ENCODE results near the gene ANKH.

The ANKH gene

DNA sequence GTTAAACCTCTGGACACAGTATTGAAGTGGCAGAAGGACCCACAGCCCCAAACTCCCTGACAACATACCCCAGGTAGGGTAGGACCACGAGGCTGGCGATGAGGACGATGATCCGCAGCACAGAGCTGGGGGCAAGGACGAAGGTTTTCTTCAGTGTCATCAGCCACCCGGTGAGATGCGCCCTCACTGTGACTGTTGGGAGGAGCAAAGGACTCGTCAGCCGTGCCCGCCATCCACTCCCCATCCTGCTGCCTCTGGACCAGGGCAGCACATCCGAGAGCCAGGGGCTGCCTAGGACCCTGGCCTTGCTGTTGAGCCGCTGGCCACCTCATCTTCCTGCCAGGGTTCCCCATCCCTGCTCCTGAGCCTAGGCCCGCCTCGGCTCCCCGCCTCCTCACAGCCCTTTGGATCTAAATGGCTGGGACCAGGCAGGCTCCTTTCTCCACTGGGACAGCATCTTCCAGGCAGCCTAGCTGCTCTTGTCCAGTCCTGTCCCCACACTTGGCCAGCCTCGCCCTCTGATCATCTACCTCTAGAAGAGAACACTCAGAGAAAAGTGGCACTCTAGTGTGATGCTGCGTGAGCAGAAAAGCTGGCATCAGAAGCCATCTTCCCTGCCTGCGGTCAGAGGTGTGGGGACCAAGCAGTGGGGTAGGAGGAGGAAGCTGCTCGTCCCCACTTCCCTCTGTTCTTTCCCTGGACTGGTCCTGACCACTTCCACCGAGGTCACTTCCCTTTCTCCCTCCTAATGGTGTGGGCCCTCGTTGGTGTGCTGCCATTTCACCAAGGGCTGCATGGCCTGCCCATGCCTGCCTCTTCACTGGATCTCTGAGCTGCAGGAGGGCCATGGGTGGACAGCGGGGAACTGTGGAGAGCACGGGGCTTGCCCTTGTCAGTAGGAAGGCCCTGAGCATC lies 157.8 kb downstream of the ANKH start:
- DNase-seq (ENCODE audit: low read depth), result no peak

DNA sequence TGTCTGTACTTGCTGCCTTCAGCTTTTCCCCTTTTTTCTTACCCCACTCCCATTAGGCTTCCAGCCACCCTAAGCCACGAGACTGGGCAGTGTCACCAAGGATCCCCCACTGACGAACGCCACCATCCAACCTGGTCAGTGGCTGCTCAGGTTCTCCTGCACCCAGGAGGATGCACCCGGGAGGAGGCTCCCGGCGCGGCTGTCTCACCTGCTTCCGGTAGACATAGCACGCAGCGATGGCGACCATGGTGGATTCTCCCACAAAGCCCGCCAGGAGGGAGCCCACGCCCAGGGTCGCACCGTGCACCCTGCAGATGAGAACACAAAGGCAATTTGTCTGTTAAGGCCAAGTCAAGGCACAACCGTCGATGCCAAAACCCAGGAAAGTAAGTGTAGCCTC lies 158.9 kb downstream of the ANKH start:
- no peak for DNase-seq (ENCODE audit: low read depth)

DNA sequence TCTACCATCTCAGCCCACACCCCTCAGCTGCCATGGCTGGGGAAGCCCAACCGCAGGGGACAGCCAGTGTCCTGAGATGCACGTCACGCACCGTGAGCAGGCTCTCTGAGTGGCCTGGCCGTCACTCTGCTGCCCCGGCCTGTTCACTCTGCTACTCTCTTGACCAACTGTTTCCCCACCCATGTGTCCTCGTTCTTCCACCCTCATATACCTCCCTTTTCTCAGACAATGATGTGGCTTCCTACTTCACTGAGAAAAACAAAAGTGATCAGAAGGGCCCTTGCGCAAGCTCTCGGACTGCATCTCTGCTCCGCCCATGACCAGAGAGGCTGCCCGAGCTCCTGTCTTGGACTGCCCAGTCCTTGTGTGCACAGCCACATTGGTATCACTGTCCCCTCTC lies 159.4 kb downstream of the ANKH start:
- no peak for DNase-seq (ENCODE audit: low read depth)

DNA sequence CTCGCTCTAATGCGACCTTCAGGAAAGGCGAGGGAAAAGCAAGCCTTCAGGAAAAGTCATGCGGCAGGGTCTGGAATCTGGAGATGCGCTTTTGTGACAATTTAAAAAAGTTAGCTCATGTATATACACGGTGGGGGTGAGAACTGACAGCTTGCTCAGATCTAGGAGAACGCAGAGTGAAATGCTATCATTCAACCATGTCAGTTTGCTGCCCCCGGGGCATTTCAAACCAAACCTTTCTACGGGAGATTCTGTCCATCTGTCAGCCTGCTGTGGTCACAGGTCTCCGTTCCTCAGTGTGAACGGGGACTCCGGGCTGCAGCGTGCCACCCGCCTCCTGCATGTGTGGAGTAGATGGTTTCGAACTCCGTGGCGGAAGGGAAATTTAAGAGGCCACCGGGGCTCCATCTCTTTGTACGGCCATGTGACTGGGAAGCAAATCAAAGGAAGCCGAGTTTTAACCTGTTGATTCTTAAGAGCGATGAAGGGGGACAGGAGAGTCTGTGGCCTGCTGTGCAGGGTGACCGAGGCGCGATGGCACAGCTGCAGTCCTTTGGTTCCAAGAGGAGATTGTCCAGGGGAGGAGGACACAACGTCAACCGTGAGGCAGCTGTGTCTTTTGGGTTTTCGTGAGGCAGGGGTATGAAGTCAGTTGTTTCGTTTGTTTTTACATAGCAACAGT lies 161.1 kb downstream of the ANKH start:
- DNase-seq (ENCODE audit: low read depth), result no peak

DNA sequence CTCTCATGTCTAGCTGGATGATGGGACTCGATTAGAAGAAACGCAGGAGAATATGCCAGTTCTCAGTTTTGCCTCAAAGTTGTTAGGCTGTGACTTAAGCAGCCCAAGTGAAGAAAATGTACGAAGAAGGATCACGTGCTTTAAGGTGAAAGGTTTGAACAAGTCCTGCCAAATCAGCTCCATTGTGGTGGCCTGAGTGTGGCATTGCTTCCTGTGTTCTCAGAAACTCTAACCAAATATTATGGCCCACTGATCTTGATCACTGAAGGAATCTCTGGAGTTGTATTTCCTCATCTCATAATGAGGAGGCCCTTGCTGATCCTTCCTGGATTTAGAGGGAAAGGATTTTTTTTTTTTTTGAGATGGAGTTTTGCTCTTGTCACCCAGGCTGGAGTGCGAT lies 163.0 kb downstream of the ANKH start:
- no peak for DNase-seq (ENCODE audit: low read depth)

DNA sequence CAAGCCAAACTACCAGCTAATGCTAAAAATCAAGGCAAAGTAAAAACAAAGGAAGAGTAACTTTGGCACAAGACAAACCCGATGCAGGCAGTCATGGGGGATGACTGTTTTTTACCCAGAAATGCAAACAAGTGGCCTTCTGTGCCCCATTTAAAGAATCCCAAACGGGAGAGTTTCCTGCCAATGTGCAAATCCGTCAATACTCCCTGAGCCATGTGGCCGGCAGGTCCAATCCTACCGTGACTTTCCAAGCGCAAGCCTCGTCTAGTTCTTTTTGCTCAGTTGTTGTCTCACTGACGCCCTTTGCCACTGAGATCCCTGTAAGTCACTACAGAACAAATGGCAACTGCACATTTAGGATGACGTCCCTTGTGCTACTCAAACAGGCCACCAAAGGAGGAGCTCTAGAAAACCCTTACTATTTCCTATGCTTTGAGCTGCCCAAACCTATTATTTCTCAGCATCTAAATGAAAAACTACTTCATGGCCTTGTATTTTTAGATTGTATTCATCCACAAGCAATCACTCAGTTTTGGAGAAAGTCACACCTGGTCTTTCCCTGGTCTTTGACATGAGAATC lies 163.7 kb downstream of the ANKH start:
- no peak for DNase-seq (ENCODE audit: low read depth)

DNA sequence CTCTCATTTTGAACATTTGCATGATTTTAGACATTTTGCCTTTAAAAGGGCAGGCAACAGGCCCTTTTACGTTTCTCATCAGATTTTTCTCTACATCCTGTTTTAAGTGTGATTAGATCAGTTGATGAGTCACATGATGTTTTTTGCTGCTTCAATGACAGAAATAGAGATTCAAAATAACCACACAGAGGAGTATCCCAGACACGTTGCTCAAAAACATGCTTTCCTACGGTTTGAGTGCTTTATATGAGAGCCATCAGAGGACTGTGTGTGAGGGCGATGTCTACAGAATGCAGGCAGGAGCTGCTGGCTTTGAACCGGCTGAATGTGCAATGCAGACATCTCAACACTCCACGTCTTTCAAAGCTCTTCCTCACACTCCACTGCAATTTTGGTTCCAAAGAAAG lies 165.0 kb downstream of the ANKH start:
- DNase-seq (ENCODE audit: low read depth), result peak; percentile 43

DNA sequence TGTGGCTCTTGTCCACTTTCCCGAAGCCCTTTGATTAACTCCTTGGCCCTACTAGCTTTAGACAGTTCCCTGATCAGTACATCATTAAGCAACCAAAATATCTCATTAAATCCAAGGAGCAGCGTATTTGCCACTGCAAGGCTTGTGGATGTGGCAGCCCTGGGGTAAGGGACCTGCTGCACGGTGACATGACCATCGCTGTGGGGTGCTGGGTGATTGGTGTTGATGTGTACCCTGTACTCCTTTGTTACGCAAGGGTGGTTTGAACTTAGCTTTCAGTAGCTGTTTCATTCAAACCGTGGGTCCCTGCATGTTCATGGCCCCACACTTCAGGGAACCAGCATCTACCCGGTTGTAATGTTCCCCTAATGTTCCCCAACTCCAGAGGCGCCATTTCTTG lies 166.0 kb downstream of the ANKH start:
- DNase-seq (ENCODE audit: low read depth), result no peak

DNA sequence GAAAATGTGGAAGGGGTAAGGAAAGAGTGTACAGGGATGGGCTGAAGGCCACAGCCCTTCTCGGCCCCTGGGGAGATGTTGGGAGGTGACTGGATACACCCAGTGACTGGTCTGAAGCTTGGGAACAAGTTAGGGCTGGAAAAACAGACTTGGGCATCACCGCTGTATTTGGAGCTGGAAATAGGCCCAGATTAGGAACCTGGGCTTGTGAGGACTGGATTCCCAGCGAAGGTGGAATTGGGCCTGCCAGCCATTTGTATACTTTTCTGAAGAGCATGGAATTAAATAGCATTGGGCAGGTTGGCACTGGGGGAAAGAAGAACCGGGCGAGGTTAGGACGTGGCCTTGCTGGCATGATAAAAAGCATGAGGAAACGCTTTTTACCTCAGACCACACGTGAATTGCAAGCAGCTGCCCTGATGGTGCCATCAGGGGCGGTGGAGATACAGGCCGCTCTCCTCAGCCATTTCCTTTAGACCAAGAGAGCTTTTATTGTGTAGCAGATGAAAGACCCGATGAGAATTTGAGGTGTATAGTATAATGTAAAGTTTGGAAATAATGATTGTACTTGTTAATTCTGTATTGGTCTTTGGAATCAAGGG lies 169.2 kb downstream of the ANKH start:
- DNase-seq (ENCODE audit: low read depth), result no peak

DNA sequence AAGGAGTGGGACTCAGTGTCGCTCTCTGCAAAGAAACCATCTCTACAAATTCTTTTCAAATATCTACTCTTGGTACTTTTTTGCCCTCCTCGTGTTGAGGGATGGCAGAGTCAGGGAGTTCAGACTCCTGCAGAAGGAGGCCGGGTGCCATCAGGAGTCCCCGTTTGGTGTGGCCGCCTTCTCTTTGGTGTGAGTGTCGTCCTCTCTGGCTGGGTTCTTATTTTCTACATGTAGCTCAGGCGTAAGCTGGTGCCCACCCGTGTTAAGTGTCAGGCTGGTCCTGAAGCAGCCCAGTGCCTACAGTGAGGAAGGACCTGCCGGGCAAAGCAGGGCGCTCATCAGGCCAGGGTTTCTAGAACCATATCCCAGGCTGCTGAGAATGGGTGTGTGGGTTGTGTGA lies 170.0 kb downstream of the ANKH start:
- DNase-seq (ENCODE audit: low read depth), result no peak

DNA sequence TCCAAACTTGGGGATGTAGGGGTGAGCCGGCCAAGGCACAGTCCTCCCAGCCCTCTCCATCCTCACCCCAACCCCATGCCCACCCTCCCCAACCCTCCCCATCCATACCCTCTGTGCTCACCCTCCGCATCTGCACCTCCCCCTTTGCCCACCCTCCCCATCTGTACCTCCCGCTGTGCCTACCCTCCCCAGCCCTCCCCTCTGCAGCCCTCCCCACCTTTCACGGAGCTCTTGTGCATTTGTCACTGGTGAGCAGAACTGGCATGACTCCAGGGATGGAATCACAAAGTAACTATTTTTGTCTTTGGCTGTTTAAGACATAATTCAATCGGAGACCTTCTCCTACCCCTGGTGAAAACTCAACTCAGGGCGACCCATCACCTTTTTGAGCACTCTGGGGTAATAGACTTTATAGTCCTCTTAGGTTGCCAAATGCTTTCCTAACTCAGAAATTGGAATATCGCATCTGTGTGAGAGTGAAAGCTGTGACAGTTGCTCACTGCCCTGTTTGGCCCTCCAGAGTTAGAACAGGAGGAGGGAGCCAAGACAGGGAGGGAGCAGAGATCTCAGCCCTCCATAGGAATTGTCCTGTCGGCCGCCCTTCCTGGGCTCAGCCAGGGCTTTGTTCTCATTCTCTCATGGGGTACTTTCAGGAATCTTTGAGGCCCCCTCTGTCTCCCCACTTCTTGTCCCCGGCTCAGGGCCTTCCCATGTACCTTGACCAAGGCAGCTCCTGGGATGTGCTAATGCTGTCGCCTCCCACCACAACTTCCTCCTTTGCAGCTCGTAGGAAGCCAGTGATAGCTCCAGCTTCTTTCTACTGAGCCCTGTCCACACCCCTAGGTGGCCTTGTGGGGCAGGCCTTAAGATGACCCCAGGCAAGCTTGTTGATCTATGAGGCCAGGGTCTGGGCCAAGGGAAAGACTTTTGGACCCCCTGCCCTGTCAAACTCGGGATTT lies 170.8 kb downstream of the ANKH start:
- DNase-seq (ENCODE audit: low read depth), result no peak

DNA sequence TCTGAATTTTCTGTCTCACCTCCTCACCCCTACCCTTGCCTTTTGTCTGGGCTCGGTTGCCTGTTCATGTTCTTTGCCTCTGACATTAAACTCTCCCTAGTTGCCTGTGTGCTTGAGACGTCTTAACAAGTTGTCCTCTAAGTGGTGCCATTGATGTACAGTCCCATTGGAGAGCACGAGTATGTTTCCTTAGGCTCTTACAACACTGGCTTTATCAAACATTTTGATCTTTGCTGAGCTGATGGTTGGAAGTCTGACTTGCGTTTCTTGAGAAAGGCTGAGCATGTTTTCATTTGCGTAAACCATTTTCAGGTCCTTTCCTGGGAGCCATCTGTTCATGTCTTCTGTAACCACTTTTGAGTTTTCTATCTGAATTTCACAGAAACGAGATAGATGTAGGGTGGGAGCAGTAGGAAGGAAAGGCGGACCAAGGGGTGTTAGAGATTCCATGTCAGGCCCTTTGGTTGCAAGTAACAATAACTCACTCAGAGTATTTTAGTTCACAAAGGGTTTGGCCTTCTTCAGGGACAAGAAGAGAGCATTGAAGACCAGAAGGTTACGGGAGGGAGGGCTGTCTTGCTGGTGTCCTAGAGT lies 171.7 kb downstream of the ANKH start:
- no peak for DNase-seq (ENCODE audit: low read depth)

DNA sequence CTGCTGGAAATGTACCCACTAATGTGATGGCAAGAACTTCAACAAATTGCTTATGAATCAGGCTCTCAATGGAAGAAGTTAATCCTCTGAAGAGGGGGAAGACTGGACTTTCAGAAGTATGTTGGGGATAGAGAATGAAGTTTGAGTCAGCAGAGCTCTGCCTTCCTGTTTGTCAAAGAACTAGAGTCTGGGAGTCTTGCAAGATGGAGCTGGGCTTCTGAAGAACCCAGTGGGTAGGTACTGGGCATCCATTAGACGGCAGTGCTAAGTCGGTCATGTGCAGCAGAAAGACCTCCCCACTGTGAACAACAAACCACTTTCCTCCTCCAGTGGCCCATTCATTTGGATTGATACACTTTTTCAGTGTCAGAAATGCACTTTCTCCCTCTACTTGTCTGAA lies 172.4 kb downstream of the ANKH start:
- no peak for DNase-seq (ENCODE audit: low read depth)

DNA sequence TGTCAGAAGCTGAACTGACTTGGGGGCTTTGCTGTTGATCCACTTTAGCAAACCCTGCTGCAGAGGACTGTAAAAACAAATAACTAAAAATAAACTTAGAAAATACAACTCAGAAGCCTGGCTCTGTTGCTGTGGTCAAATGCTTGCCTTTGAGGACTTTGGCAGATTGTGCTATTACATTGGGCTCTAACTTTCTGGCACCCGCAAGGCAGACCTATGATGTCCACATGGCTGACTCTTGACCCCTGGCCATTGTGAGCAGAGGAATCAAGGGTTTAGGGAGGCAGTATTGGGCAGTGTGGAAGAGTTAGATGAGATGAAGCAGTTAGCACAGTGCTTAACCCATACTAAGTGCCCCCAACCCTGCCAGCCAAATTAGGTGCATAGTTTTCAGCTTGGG lies 173.1 kb downstream of the ANKH start:
- no peak for DNase-seq (ENCODE audit: low read depth)

DNA sequence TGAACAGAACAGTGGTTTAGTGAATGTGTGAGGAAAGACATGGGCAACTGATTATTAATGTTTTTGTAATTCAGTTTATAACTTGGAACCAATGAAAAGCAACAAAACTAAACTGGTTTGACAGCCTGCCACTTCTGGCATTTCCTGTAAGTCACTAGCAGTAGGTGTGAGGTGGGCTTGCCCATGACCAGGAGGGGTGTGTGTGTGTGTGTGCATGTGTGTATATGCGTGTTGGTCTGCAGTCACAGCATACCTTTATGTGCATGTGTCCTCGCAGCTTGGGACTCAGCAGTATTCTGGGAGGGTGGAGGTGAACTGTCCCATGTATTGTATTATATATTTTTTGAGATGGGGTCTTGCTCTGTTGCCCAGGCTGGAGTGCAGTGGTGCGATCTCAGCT lies 174.7 kb downstream of the ANKH start:
- no peak for DNase-seq (ENCODE audit: low read depth)

DNA sequence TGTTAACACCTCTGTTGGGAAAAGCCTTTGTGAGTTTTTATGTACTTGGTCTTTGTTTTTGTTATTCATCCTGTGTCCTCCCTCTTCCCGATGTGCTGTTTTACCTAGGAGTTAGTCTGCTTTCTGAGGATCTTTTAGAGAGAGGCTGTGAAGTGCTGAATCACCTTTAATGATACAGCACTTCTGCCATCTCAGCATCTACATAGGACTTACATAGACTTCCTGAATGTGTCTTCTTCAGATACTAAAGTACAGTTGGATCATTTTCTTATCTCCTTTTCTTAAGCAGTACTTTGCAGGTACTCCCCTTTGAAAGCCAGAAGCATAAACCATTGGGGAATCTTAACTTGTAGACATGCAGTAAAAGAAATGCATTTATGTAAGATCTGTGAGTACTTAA lies 175.5 kb downstream of the ANKH start:
- DNase-seq (ENCODE audit: low read depth), result no peak

DNA sequence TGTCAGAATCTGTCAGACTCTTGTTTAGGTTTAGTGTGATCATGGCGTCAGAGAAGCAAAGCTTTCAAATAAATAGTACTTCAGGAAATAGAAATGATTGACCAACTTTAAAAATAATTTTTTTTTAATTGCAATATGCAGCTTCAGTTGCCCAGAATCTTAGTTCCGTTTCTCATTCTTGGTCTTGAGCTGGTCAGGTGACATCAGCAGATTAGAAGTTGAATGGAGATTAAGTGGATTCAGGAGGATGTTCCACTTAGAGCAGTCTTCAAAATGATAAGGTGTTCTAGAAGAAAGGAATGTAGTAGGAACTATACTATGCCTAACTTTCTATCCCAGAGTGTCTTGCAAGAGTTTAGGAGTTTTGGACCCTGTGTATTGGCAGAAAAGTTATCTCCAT lies 176.4 kb downstream of the ANKH start:
- DNase-seq (ENCODE audit: low read depth), result no peak

DNA sequence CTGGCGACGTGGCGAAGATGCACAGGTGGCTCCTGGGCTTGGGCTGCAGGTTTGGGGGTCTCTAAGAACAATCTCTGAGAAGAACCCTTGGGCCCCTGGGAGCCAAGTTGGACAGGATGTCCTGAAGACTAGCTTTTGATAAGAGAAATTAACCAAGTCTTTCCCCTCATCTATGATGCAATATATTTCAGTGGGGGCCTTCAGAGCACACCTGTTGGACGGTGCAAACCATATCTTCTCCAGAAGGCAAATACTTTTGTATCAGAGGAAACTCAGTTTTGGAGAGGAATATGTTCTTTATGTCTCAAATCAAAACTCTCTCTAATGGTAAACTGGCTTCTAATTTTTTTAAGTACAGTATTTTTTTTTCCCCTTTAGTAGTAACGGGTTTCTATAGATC lies 178.5 kb downstream of the ANKH start:
- no peak for DNase-seq (ENCODE audit: low read depth)

DNA sequence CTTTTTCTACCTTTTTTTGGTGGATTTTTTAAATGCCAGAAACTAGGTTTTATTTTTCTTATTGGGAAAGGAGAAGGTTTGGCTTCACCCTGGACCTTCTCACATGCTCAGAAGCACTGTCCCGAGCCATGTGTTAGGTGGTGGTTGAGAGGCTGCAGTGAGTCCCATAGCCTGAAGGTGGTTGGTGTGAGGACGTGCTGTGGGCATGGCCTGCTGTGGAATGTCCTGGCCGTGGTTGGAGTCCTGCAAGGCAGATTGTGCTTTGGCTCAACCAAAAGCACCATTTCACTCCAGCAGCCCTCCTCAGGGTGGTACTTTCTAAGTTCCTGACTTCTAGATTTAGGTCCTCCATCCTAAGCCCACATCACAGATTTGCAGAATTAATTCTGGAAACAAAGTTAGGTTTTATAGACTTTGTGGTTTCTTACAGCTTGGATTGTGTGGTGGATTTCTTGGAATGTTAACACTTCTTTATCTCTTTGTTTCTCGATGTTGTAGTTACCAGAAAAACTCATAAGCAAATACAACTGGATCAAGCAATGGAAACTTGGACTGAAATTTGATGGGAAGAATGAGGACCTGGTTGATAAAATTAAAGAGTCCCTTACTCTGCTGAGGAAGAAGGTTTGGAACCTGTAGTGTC lies 184.4 kb downstream of the ANKH start:
- DNase-seq (ENCODE audit: low read depth), result no peak

DNA sequence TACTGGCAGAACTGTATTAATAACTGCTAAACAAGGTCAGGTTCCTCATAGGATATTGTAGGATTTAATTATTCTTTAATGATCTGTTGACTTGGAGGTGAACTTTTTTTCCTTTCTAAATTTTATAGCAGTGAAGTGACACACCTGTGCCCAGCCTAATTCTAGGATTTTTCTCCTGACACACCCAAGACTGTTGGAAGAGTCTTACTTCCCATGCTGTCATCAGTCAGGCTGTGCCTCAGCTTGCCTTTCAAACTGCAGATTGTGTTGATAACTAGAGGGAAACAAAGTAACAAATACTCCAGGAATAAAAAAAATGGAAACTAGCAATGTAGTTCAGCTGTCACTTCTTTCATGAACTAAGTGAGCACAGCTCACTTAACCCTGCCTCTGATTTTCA lies 185.1 kb downstream of the ANKH start:
- no peak for DNase-seq (ENCODE audit: low read depth)

DNA sequence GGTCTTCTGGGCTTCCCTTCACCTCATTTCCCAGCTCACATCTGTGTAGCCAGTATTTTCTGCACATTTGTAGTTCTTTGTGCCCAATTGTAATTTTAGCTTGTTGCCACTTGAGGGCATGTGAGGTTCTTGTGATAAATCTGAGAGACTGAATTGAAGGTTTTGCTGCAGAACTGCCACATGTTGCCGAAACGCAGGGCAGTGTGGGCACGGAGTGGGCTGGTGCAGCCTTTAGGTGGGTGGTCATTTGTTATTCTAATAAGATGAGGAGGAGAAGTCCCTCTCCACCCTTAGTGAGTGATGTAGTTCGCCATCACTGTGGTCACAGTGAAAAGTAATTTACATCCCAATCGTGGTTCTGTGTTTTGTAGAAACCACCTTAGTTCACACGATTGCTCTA lies 185.8 kb downstream of the ANKH start:
- DNase-seq (ENCODE audit: low read depth), result no peak
